GM12865 (cell line): Measurements from ENCODE around the gene FCN2.

ENCODE experiments used
- DNase-seq: peaks from one replicate; pipeline ENCODE4 v3.0.0; 2010; ENCODE audit warnings: low read depth
- H3K4me3 ChIP-seq: 2 replicates; pipeline ENCODE4 v1.5.1; 2011; ENCODE audit warnings: mild to moderate bottlenecking, low read depth, low read length, control low read depth
- CTCF ChIP-seq: IDR thresholded peaks from 2 replicates; pipeline ENCODE4 v1.5.1; 2011; ENCODE audit warnings: low read length, control low read depth, low read depth, inconsistent platforms; ENCODE audit not compliant: insufficient read depth; ENCODE audit errors: missing control alignments

FCN2 gene

GRCh38 chr9:134895567-134895907 lies 14.9 kb downstream of the FCN2 start:
- no peak for DNase-seq

DNA sequence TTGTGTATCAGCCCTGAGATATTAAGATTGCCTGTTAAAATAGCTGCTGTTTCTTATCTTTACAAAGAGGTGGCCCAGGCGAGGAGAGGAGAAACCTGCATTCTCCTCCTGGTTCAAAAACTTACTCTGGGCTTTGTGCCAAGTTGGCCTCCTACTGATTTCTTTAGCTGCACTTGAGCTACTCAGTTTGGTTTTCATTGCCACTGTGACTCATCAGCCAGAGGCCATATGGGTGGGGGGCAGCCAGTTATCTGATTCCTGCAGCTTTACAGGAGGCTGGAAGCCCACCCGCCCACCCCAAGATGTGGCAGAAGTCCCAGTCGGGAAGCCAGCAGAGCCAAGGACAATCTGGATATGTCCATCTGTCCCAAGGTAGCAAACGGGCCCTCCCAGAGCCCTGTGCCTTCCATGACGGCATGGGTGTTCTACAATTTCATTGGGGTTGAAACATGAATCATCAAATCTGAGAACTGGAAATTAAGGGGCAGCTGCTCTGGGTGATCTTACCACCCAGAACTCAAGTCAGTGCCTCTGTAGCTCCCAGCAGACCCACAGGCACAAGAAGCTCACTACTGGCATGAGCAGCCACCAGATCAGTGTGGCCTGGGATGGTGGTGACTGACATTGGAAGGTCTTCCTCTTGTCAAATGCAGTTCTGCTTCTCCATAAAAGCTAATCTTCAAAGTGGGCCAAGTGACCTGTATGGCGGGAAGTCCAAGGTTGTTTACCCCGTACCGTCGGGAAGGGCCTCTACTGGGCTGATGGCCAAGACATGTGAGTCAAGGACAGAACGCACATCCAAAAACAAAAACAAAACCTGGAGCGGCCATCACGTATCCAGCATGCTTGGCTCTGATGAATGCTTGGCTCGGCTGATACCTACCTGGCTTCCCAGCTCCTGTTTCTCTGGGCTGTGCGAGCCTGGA lies 15.6 kb downstream of the FCN2 start:
- TF ChIP-seq CTCF: no peak
- peak; percentile 16 for DNase-seq
- H3K4me3 ChIP-seq: no peak overlapping the region

More at GRCh38 chr9:134895567-134895907, 14.9 kb downstream of the FCN2 start:
- no peak for TF ChIP-seq CTCF
- no peak overlapping the region for H3K4me3 ChIP-seq

DNA sequence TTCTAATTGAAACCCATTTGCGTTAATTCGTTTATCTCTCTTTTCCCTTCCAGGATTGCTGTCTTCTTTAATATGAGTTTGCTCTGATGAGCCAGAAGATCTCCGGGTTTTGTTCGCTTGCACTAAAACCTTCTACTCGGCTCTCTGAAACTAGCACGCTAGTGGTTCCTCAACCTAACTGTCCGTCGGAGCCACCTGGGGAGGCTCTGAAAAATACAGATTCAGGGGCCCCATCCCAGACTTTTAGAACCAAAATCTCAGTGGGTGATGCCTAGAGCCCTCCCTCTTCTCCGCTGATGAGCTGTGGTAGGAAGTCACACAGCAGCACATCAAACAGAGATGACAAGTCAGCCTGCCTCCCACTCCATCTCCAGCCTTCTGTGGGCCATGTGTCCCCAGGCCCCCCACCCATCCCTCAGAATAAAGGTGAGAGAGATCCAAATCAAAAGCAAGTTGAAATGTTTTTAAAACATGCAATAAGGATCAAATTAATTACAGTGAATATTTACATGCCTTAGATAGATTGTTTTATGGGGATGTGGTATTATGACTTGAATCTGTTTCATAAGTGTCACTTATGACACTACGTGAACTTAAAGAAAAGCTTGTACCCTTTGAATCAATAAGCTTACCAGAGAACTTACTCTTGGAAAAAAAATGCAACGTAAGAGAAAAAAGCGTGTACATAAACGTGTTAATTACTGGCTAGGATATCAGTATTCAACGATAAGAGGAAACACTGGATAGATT lies 16.4 kb downstream of the FCN2 start:
- TF ChIP-seq CTCF: no peak
- no peak overlapping the region for H3K4me3 ChIP-seq
- no peak for DNase-seq

- H3K4me3 ChIP-seq: no peak overlapping the region
- no peak for TF ChIP-seq CTCF
- DNase-seq: no peak
Observed at GRCh38 chr9:134897584-134898170, 17.1 kb downstream of the FCN2 start.

DNA sequence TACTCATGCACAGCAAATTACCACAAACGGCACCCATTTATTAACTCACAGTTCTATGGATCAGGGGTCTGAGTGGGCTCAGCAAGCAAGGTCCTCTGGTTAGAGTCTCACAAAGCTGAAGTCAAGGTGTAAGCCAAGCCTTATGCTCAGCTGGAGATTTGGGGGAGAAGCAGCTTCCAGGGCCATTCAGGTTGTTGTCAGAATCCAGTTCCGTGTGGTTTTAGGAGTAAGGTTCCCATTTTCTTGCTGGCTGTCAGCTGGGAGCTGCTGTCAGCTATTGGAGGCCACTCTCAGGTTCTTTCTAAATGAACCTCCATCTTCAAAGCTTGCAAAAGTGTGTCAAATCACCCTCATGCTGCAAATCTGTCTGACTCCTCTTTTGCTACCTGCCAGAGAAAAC lies 17.7 kb downstream of the FCN2 start:
- no peak for DNase-seq
- H3K4me3 ChIP-seq: no peak overlapping the region
- TF ChIP-seq CTCF: no peak

DNA sequence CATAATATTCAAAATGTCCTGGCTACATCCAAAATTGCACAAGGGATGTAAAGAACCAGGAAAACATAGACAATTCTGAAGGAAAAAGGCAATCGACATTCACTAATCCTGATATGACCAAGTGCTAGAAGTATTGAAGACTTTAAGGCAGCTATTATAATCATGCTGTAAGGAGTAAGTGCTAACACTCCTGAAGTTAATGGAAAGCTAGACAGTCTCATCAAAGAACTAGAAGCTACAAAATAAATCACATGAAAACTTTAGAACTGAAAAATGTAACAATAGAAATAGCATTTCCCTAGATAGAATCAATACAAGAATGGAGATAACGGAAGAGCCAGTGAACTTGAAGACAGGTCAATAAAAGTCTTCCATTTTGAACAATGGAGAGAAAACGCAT lies 18.6 kb downstream of the FCN2 start:
- no peak for TF ChIP-seq CTCF
- no peak for DNase-seq
- H3K4me3 ChIP-seq: no peak overlapping the region
